Ishikawa (cell line): Measurements from ENCODE around the gene TRIB2.

Source experiments
- CEBPB ChIP-seq: IDR thresholded peaks from 2 replicates; pipeline ENCODE4 v1.6.1; 2012
- EP300 ChIP-seq: IDR thresholded peaks from 2 replicates; pipeline ENCODE4 v1.6.1; 2012; ENCODE audit warnings: borderline replicate concordance
- MAX ChIP-seq: IDR thresholded peaks from 2 replicates; pipeline ENCODE4 v1.6.1; 2012
- REST ChIP-seq: IDR thresholded peaks from 2 replicates; pipeline ENCODE4 v1.6.1; 2012; ENCODE audit warnings: low read depth, mild to moderate bottlenecking
- TCF12 ChIP-seq: IDR thresholded peaks from 2 replicates; pipeline ENCODE4 v1.6.1; 2012; ENCODE audit warnings: low read depth
- TEAD4 ChIP-seq: IDR thresholded peaks from 2 replicates; pipeline ENCODE4 v1.6.1; 2012
- YY1 ChIP-seq: IDR thresholded peaks from 2 replicates; pipeline ENCODE4 v1.6.1; 2012; ENCODE audit warnings: low read depth

- TF ChIP-seq EP300 (no peak), CEBPB (peak; percentile 78), MAX (no peak), REST (no peak), YY1 (no peak), TCF12 (no peak), TEAD4 (no peak)
These were observed 32.2 kb upstream of the TRIB2 start for GRCh38 chr2:12684471-12684936.
